GM12878 (cell line): ENCODE results near the gene KRTAP5-2. TPM values are rescaled to one million over a fixed set of nuclear protein-coding genes. Genes with fewer than 3 reads are reported as not detected.
"Not testable (repeated sequence)": the region's sequence is repeated elsewhere in the genome, so short reads cannot be mapped to it uniquely, and the experiment has no call there.

Source experiments
- ATAC-seq: fragments of 200-7000 bp; cut with Tn5 transposase; 3 replicates; pipeline ENCODE4 v1.9.1; 2020; ENCODE audit warnings: mild to moderate bottlenecking, moderate library complexity
- BruUV-seq: library from RNA; stranded (reverse); fragments of 400-500 nt; replicated peaks from 2 replicates; lab custom pipeline; 2021; lab: Mats Ljungman, UMichigan
- CTCF ChIA-PET: fragments of 300-600 bp; sonication (Branson Sonifier 250); formaldehyde crosslinking; extraction: SDS; loops from one replicate; lab custom pipeline; 2021; ENCODE audit warnings: inconsistent platforms; lab: Yijun Ruan, JAX
- POLR2A ChIA-PET: fragments of 350-600 bp; formaldehyde crosslinking; extraction: SDS; loops from one replicate; lab custom pipeline; 2021; ENCODE audit warnings: inconsistent platforms; lab: Charles Lee
- RAD21 ChIA-PET: fragments of 300-600 bp; sonication (Branson Sonifier 250); formaldehyde crosslinking; loops from one replicate; lab custom pipeline; 2023; ENCODE audit warnings: antibody characterized with exemption; ENCODE audit not compliant: unreplicated experiment; lab: Charles Lee
- SMC1A ChIA-PET: fragments of 300-600 bp; sonication (Branson Sonifier 250); formaldehyde crosslinking; loops from one replicate; lab custom pipeline; 2023; ENCODE audit not compliant: unreplicated experiment, uncharacterized antibody; lab: Charles Lee
- DNase-seq: peaks from one replicate; pipeline ENCODE4 v3.0.0-alpha.2; 2011; ENCODE audit warnings: low read depth, low spot score
- FAIRE-seq: peaks from 3 replicates; lab custom pipeline; 2011; peaks lifted over from hg19 to GRCh38; lab: Jason Lieb, UNC
- H2AFZ ChIP-seq: 2 replicates; pipeline ENCODE4 v1.6.0; 2011; ENCODE audit warnings: low read depth, low read length, control low read depth; ENCODE audit not compliant: control insufficient read depth
- H3K27ac ChIP-seq: 2 replicates; pipeline ENCODE4 v1.5.1; 2011; ENCODE audit warnings: control low read depth; ENCODE audit not compliant: control insufficient read depth, insufficient read depth
- H3K27me3 ChIP-seq, 2 experiments: replicated peaks in 1 of 2; 2 replicates each; pipeline versions ENCODE4 v1.6.0 to v1.6.1; 2011; ENCODE audit warnings: low read length in 1 of 2; ENCODE audit not compliant: control insufficient read depth in 2 of 2, insufficient read depth in 2 of 2
- H3K36me3 ChIP-seq, 2 experiments: 2 replicates each; pipeline ENCODE4 v1.5.1; 2011; ENCODE audit warnings: low read length in 1 of 2; ENCODE audit not compliant: control insufficient read depth in 2 of 2, insufficient read depth in 2 of 2
- H3K4me1 ChIP-seq: 2 replicates; pipeline ENCODE4 v1.6.1; 2011; ENCODE audit warnings: mild to moderate bottlenecking, low read length, moderate library complexity, mixed read lengths; ENCODE audit not compliant: control insufficient read depth, insufficient read depth
- H3K4me2 ChIP-seq: 2 replicates; pipeline ENCODE4 v1.6.0; 2011; ENCODE audit warnings: control low read depth; ENCODE audit not compliant: control insufficient read depth, insufficient read depth
- H3K4me3 ChIP-seq: fragments of 200-600 bp; sonication (generic); 2 replicates; pipeline ENCODE4 v1.5.1; 2016
- H3K79me2 ChIP-seq: 2 replicates; pipeline ENCODE4 v1.6.0; 2011; ENCODE audit warnings: low read length; ENCODE audit not compliant: control insufficient read depth, insufficient read depth
- H3K9ac ChIP-seq: 2 replicates; pipeline ENCODE4 v1.8.0; 2011; ENCODE audit warnings: low read length, control low read depth, mixed read lengths; ENCODE audit not compliant: control insufficient read depth, insufficient read depth
- H3K9me3 ChIP-seq: replicated peaks from 3 replicates; pipeline ENCODE4 v1.5.1; 2011; ENCODE audit warnings: mild to moderate bottlenecking, low read length; ENCODE audit not compliant: control insufficient read depth, insufficient read depth
- H4K20me1 ChIP-seq: 2 replicates; pipeline ENCODE4 v1.6.0; 2011; ENCODE audit not compliant: control insufficient read depth, insufficient read depth
- CBX5 ChIP-seq: sonication (generic); IDR thresholded peaks from 2 replicates; pipeline ENCODE4 v1.6.1; 2016; ENCODE audit warnings: low read depth, moderate library complexity, mild to moderate bottlenecking, inconsistent platforms
- GABPA ChIP-seq: IDR thresholded peaks from 2 replicates; pipeline ENCODE4 v1.6.1; 2014; ENCODE audit warnings: antibody characterized with exemption, low read depth, mild to moderate bottlenecking, inconsistent platforms
- GATAD2B ChIP-seq: fragments of 450-650 bp; conservative IDR thresholded peaks from 2 replicates; pipeline ENCODE4 v1.6.1; 2017; ENCODE audit warnings: low read depth, mild to moderate bottlenecking, moderate library complexity
- KAT2A ChIP-seq: conservative IDR thresholded peaks from 2 replicates; pipeline ENCODE4 v1.6.1; 2011; ENCODE audit warnings: low read depth, low read length; ENCODE audit not compliant: control insufficient read depth
- MEF2B ChIP-seq: fragments of 450-650 bp; IDR thresholded peaks from 2 replicates; pipeline ENCODE4 v1.6.1; 2018; ENCODE audit warnings: mild to moderate bottlenecking, moderate library complexity; ENCODE audit not compliant: partially characterized antibody, poor library complexity, severe bottlenecking
- NR2C2 ChIP-seq: IDR thresholded peaks from 2 replicates; pipeline ENCODE4 v1.6.1; 2011; ENCODE audit warnings: borderline replicate concordance, low read depth; ENCODE audit not compliant: control insufficient read depth, insufficient read length
- POLR2A ChIP-seq: IDR thresholded peaks from 2 replicates; pipeline ENCODE4 v1.6.1; 2011; ENCODE audit warnings: low read depth, mild to moderate bottlenecking, low read length
- SP1 ChIP-seq: IDR thresholded peaks from one replicate; pipeline ENCODE4 v1.6.1; 2011; ENCODE audit warnings: low read depth, low read length
- ZSCAN29 ChIP-seq: fragments of 450-650 bp; IDR thresholded peaks from 2 replicates; pipeline ENCODE4 v1.6.1; 2017; ENCODE audit warnings: mild to moderate bottlenecking, moderate library complexity
- WGBS: methylation state at CpG from one replicate; pipeline ENCODE4 v1.1.6; 2016; ENCODE audit warnings: low lambda C conversion rate; ENCODE audit not compliant: insufficient replicate concordance, insufficient coverage; ENCODE audit errors: missing lambda C conversion rate; 5-methylcytosine and 5-hydroxymethylcytosine counted together
- in situ Hi-C: fragments of 300-500 bp; cut with MboI; formaldehyde crosslinking; loops from 9 replicates; pipeline ENCODE4 v1.14.3; 2018; ENCODE audit warnings: mixed read lengths
- intact Hi-C: fragments of 100-400 bp; cut with micrococcal nuclease; formaldehyde crosslinking; loops from one replicate; pipeline ENCODE4 v1.14.2; 2022; ENCODE audit not compliant: unreplicated experiment
- polyA plus RNA-seq, 11 experiments: library from polyadenylated mRNA; depleted of rRNA in 4 of 11; unstranded in 6 of 11; stranded (reverse) in 5 of 11; fragments of >200 nt; fragmentation: Nextera tagmentation in 4 of 11; fragmentation: Illumina TruSeq in 1 of 11; extraction: Ambion mirVana in 4 of 11; extraction: Trizol in 1 of 11; gene quantifications; 1 replicate in 1 of 11; 2 replicates in 10 of 11; pipeline versions ENCODE4 v1.2.1 to v1.2.3, GENCODE V29; 2011 to 2016; ENCODE audit warnings: inconsistent platforms in 2 of 11, missing spikeins in 2 of 11, low read depth in 1 of 11
- total RNA-seq, 4 experiments: library from RNA; depleted of rRNA in 3 of 4; stranded (reverse); fragments of >200 nt in 3 of 4; fragmentation: Illumina TruSeq in 1 of 4; extraction: Trizol in 1 of 4; gene quantifications; 2 replicates each; pipeline versions ENCODE4 v1.2.1 to v1.2.3, GENCODE V29; 2013 to 2021
- TF ChIP-seq, protein P1 (sequence below): fragments of 450-650 bp; IDR thresholded peaks from 2 replicates; pipeline ENCODE4 v1.6.1; 2016; ENCODE audit warnings: mild to moderate bottlenecking
- TF ChIP-seq, protein P2 (sequence below): IDR thresholded peaks from 2 replicates; pipeline ENCODE4 v1.6.1; 2012; ENCODE audit warnings: low read depth, low read length, improper control_type of control experiment

Gene KRTAP5-2
- total and polyA plus RNA-seq, 10 of the 15 experiments (the other 5 are each of a cell fraction or from before 2014, with no cell fraction given) = not detected

DNA sequence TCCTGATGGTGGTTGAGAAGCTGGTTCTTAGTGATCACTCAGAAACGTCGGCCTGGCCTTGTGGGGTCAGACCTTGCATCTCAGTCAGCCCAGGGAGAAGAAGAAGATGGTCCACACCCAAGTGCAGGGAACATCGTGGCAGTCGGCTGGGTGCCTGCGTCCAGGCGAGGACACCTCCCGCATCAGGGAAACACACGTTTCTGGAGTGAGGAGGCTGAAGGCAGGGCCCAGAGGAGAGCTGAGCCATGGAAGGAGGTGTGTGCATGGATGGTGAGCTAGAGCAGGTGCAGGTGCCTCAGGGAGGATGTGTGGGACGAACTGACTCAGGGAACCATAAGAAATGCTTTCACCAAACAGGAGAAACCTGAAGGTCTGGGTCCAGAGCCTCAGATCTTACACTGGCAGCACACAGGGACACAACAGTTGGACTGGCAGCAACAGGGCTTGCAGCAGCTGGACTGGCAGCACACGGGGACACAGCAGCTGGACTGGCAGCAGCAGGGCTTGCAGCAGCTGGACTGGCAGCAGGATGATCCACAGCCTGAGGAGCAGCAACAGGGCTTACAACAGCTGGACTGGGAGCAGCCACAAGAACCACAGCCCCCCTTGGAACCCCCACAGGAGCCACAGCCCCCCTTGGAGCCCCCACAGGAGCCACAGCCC, 632 bp downstream of the KRTAP5-2 start:
- Histone ChIP-seq H3K4me2 (no peak overlapping the region), H3K27ac (no peak overlapping the region), H3K9me3 (no peaks in the 10 kb centered on the region), H4K20me1 (no peaks in the 10 kb centered on the region), H3K9ac (no peak overlapping the region), H3K79me2 (no peaks in the 10 kb centered on the region), H3K36me3 (no peaks in the 10 kb centered on the region), H2AFZ (no peak overlapping the region), H3K4me3 (no peak overlapping the region)
- no TSS peak for BruUV-seq
- ChIA-PET RAD21 (no interaction called here), CTCF (interaction anchor here (1.2 kb wide), 1 partner anchor 16 kb away, joined by 3 read pairs; no protein-coding TSS in a partner anchor)
- DNase-seq (no peak), ATAC-seq (no peak)
- 35% methylated on average over 10 of the region's 10 CpGs for WGBS
- intact Hi-C loops (no loop called here), in situ Hi-C loops (no loop called here)
- no peak for TF ChIP-seq NR2C2
- no peak for TF ChIP-seq KAT2A
- no peak for TF ChIP-seq SP1
- TF ChIP-seq ZSCAN29 = no peak
- TF ChIP-seq, protein P1, sequence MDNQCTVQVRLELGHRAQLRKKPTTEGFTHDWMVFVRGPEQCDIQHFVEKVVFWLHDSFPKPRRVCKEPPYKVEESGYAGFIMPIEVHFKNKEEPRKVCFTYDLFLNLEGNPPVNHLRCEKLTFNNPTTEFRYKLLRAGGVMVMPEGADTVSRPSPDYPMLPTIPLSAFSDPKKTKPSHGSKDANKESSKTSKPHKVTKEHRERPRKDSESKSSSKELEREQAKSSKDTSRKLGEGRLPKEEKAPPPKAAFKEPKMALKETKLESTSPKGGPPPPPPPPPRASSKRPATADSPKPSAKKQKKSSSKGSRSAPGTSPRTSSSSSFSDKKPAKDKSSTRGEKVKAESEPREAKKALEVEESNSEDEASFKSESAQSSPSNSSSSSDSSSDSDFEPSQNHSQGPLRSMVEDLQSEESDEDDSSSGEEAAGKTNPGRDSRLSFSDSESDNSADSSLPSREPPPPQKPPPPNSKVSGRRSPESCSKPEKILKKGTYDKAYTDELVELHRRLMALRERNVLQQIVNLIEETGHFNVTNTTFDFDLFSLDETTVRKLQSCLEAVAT = no peak
- no peak for TF ChIP-seq CBX5
- TF ChIP-seq GABPA = no peak
- TF ChIP-seq, protein P2, sequence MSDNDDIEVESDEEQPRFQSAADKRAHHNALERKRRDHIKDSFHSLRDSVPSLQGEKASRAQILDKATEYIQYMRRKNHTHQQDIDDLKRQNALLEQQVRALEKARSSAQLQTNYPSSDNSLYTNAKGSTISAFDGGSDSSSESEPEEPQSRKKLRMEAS = no peak
- no peak for TF ChIP-seq POLR2A
- no peak for TF ChIP-seq MEF2B
- no peak for TF ChIP-seq GATAD2B
- TF ChIP-seq, all 136 proteins: peak for 0
- SMC1A ChIA-PET = interaction anchor here (1.8 kb wide), 1 partner anchor 29 kb away, joined by 4 read pairs; no protein-coding TSS in a partner anchor
- POLR2A ChIA-PET = interaction anchor here (0.7 kb wide), 1 partner anchor 26 kb away, joined by 4 read pairs; no protein-coding TSS in a partner anchor
- FAIRE-seq = no peak
- H3K27me3 ChIP-seq = no peaks in the 10 kb centered on the region; a peak in 2 of 4 replicates
- no peaks in the 10 kb centered on the region for H3K4me1 ChIP-seq

DNA sequence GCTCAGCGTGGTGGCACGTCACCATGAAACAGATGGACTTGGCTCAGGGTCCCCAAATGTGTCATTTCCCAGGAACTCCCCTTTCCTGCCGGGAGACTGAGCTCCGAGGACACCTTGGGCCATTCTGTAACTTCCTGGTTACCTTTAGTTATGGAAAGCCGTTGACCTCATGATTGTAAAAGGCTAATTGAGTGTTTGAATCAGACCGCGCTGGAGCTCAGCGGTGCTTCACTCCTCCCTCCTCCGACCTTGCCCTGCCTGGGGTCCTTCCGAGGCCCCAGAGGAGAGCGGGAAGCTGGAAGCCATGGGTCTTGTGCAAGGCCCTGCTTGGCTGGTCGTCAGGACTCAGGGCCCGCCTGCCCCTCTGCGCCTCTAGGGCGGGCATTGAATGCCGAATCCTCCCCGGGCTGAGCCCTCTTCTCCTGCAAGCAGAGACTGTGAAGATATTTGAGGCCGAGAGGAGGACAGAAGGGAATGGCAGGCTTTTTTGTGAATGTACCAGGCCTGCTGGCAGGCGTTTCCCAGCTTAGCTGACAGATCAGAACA, 1.4 kb downstream of the KRTAP5-2 start:
- H3K9me3 ChIP-seq, POLR2A ChIA-PET, H3K79me2 ChIP-seq, intact Hi-C loops, BruUV-seq, H3K4me1 ChIP-seq, H3K4me2 ChIP-seq, RAD21 ChIA-PET, H4K20me1 ChIP-seq, in situ Hi-C loops, ATAC-seq, H2AFZ ChIP-seq, H3K27me3 ChIP-seq, DNase-seq, SMC1A ChIA-PET, H3K9ac ChIP-seq, H3K36me3 ChIP-seq, H3K27ac ChIP-seq, H3K4me3 ChIP-seq, CTCF ChIA-PET, FAIRE-seq: not testable (repeated sequence)
- 48% methylated on average over 19 of the region's 19 CpGs for WGBS
